Measurements from ENCODE around the gene RCSD1.
A peak's percentile ranks its signal among the peaks of the same experiment; 100 is the strongest.

RCSD1 gene

GRCh38 chr1:167701510-167701909 lies 71.5 kb downstream of the RCSD1 start:
- DNase-seq (ENCODE audit: low read depth): no peak
- TF ChIP-seq CTCF (IDR thresholded peaks at IDR 0.05; ENCODE audit: insufficient read depth, low read depth, low read length, missing control alignments): no peak
- no peak overlapping the region for H3K4me3 ChIP-seq (ENCODE audit: low read depth, low read length)

- TF ChIP-seq CTCF (IDR thresholded peaks at IDR 0.05; ENCODE audit: insufficient read depth, low read depth, low read length, missing control alignments): no peak
- H3K4me3 ChIP-seq (ENCODE audit: low read depth, low read length): no peak overlapping the region
- no peak for DNase-seq (ENCODE audit: low read depth)
These were observed 73.5 kb downstream of the RCSD1 start for GRCh38 chr1:167703557-167703956.

GRCh38 chr1:167704715-167705114 lies 74.7 kb downstream of the RCSD1 start:
- H3K4me3 ChIP-seq (ENCODE audit: low read depth, low read length): no peak overlapping the region
- DNase-seq (ENCODE audit: low read depth): no peak
- no peak for TF ChIP-seq CTCF (IDR thresholded peaks at IDR 0.05; ENCODE audit: insufficient read depth, low read depth, low read length, missing control alignments)

GRCh38 chr1:167705250-167705649 lies 75.2 kb downstream of the RCSD1 start:
- no peak for TF ChIP-seq CTCF (IDR thresholded peaks at IDR 0.05; ENCODE audit: insufficient read depth, low read depth, low read length, missing control alignments)
- DNase-seq (ENCODE audit: low read depth): no peak
- H3K4me3 ChIP-seq (ENCODE audit: low read depth, low read length): no peak overlapping the region

GRCh38 chr1:167706363-167706762 lies 76.3 kb downstream of the RCSD1 start:
- no peak overlapping the region for H3K4me3 ChIP-seq (ENCODE audit: low read depth, low read length)
- TF ChIP-seq CTCF (IDR thresholded peaks at IDR 0.05; ENCODE audit: insufficient read depth, low read depth, low read length, missing control alignments): no peak
- DNase-seq (ENCODE audit: low read depth): no peak

GRCh38 chr1:167706931-167707877 lies 77.2 kb downstream of the RCSD1 start:
- DNase-seq (ENCODE audit: low read depth): peak; percentile 61
- H3K4me3 ChIP-seq (ENCODE audit: low read depth, low read length): no peak overlapping the region
- no peak for TF ChIP-seq CTCF (IDR thresholded peaks at IDR 0.05; ENCODE audit: insufficient read depth, low read depth, low read length, missing control alignments)
